Measurements from ENCODE around the gene BRI3.

Gene BRI3

DNA sequence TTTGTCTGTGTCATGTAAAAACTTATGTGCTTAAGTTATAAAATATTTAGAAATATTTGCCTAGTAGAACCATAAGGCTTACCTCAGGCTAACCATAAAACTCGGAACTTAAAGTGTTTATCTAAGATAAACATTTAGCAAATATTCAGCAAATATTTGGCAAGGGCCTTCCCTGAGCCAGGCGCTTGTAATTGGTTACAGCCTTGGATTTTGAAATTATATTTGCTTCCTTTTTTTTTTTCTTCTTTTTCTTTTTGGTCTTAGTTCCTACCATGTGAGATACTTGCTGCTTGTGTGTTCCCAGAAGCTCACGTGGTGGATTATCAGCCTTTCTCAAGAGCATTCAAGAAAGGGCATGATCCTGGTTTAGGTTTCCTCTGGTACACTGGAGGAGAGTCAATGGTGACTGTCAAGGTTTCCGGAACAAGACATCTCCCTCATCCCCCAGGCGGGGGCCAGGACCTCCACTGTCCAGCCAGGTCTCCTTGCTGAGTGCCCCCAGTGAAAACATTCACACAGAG lies 5.2 kb upstream of the BRI3 start:
- Histone ChIP-seq H3F3A (ENCODE audit: insufficient read depth, low read length) (no peaks in the 10 kb centered on the region), H3K9me3 (ENCODE audit: low read length) (no peaks in the 10 kb centered on the region), H4K20me1 (ENCODE audit: insufficient read depth, low read length) (no peaks in the 10 kb centered on the region), H3K4me1 (ENCODE audit: insufficient read depth, low read length, severe bottlenecking) (peaks cover 8% of the 10 kb centered on the region), H3K27ac (ENCODE audit: low read depth, low read length, poor library complexity, severe bottlenecking) (no peak overlapping the region), H2AFZ (ENCODE audit: low read length) (no peak overlapping the region), H3K9me2 (ENCODE audit: low read depth, low read length) (no peaks in the 10 kb centered on the region), H3K79me2 (ENCODE audit: insufficient read depth, low read length) (no peaks in the 10 kb centered on the region), H3K9ac (ENCODE audit: low read length) (no peak overlapping the region), H3K36me3 (ENCODE audit: insufficient read depth, low read length) (no peaks in the 10 kb centered on the region), H3K4me3 (ENCODE audit: low read depth, low read length, poor library complexity, severe bottlenecking) (no peak overlapping the region), H3K4me2 (ENCODE audit: low read length) (no peak overlapping the region), H3K27me3 (ENCODE audit: insufficient read depth, low read length) (no peaks in the 10 kb centered on the region)
- no peak for TF ChIP-seq EZH2 (IDR thresholded peaks at IDR 0.05; ENCODE audit: borderline replicate concordance, low read length)
- TF ChIP-seq, protein P1, sequence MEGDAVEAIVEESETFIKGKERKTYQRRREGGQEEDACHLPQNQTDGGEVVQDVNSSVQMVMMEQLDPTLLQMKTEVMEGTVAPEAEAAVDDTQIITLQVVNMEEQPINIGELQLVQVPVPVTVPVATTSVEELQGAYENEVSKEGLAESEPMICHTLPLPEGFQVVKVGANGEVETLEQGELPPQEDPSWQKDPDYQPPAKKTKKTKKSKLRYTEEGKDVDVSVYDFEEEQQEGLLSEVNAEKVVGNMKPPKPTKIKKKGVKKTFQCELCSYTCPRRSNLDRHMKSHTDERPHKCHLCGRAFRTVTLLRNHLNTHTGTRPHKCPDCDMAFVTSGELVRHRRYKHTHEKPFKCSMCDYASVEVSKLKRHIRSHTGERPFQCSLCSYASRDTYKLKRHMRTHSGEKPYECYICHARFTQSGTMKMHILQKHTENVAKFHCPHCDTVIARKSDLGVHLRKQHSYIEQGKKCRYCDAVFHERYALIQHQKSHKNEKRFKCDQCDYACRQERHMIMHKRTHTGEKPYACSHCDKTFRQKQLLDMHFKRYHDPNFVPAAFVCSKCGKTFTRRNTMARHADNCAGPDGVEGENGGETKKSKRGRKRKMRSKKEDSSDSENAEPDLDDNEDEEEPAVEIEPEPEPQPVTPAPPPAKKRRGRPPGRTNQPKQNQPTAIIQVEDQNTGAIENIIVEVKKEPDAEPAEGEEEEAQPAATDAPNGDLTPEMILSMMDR (IDR thresholded peaks at IDR 0.05; ENCODE audit: low read length), result no peak

DNA sequence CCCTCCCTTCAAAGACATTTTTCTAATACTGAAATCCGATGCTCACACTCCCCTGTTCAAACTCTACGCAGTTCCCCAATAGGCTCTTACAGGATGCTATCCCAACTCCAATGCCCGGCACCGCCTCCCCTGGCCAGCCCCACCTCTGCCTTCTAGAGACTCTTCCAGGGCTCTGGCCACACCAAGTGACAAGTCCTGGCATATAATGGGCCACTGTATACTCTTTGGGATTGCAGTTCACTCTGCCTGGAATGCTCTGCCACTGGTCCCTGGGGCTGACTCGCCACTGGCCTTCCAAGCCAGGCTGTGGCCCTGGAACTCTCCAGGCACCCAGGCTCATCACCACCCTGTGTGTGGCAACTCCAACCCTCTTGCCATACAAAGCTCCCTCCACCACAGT lies 3.1 kb upstream of the BRI3 start:
- Histone ChIP-seq H3K9ac (ENCODE audit: low read length) (no peak overlapping the region), H3K36me3 (ENCODE audit: insufficient read depth, low read length) (peaks cover 1% of the 10 kb centered on the region; the same call in 1 of the 2 replicates), H3K4me1 (ENCODE audit: insufficient read depth, low read length, severe bottlenecking) (peaks cover 20% of the 10 kb centered on the region), H3K27ac (ENCODE audit: low read depth, low read length, poor library complexity, severe bottlenecking) (no peak overlapping the region), H4K20me1 (ENCODE audit: insufficient read depth, low read length) (no peaks in the 10 kb centered on the region), H3K4me3 (ENCODE audit: low read depth, low read length, poor library complexity, severe bottlenecking) (no peak overlapping the region), H2AFZ (ENCODE audit: low read length) (no peak overlapping the region), H3K9me3 (ENCODE audit: low read length) (no peaks in the 10 kb centered on the region), H3K27me3 (ENCODE audit: insufficient read depth, low read length) (no peaks in the 10 kb centered on the region), H3K4me2 (ENCODE audit: low read length) (no peak overlapping the region), H3F3A (ENCODE audit: insufficient read depth, low read length) (no peaks in the 10 kb centered on the region), H3K79me2 (ENCODE audit: insufficient read depth, low read length) (no peaks in the 10 kb centered on the region), H3K9me2 (ENCODE audit: low read depth, low read length) (no peaks in the 10 kb centered on the region)
- TF ChIP-seq, protein P1 (IDR thresholded peaks at IDR 0.05; ENCODE audit: low read length), result no peak
- no peak for TF ChIP-seq EZH2 (IDR thresholded peaks at IDR 0.05; ENCODE audit: borderline replicate concordance, low read length)

DNA sequence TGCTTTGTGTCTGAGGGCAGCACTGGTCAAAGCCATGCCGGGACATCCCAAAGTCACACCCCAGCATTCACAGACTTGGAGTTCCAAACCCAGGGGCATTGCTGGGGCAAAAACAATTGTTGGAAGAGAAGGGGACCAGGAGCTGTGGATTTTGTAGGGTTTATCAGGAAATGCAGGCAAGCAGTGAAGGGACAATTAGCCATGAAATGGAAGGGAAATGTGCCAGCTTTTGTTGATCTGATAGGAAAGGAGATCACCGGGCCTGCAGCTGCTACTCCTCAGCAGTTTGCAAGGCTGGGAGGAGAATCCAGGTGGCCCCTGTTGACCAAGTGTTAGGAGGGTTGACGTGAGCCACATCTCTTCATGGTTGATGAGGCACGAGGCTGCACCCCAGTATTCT lies 2.5 kb upstream of the BRI3 start:
- H3K27me3 ChIP-seq (ENCODE audit: insufficient read depth, low read length), result no peaks in the 10 kb centered on the region
- TF ChIP-seq, protein P1 (IDR thresholded peaks at IDR 0.05; ENCODE audit: low read length), result no peak
- no peak for TF ChIP-seq EZH2 (IDR thresholded peaks at IDR 0.05; ENCODE audit: borderline replicate concordance, low read length)
- H3K9me2 ChIP-seq (ENCODE audit: low read depth, low read length), result no peaks in the 10 kb centered on the region
- H3K4me1 ChIP-seq (ENCODE audit: insufficient read depth, low read length, severe bottlenecking), result peaks cover 20% of the 10 kb centered on the region
- H3K27ac ChIP-seq (ENCODE audit: low read depth, low read length, poor library complexity, severe bottlenecking), result no peak overlapping the region
- no peaks in the 10 kb centered on the region for H3K9me3 ChIP-seq (ENCODE audit: low read length)
- H3K9ac ChIP-seq (ENCODE audit: low read length), result no peak overlapping the region
- no peak overlapping the region for H3K4me3 ChIP-seq (ENCODE audit: low read depth, low read length, poor library complexity, severe bottlenecking)
- no peaks in the 10 kb centered on the region for H3K79me2 ChIP-seq (ENCODE audit: insufficient read depth, low read length)
- no peak overlapping the region for H3K4me2 ChIP-seq (ENCODE audit: low read length)
- no peaks in the 10 kb centered on the region for H4K20me1 ChIP-seq (ENCODE audit: insufficient read depth, low read length)
- peaks cover 6% of the 10 kb centered on the region; the same call in 1 of the 2 replicates for H3K36me3 ChIP-seq (ENCODE audit: insufficient read depth, low read length)
- no peak overlapping the region for H2AFZ ChIP-seq (ENCODE audit: low read length)
- no peaks in the 10 kb centered on the region for H3F3A ChIP-seq (ENCODE audit: insufficient read depth, low read length)

All from OCI-LY1 (cell line).